Activated CD4-positive, alpha-beta T cell treated with anti-CD3 and anti-CD28 coated beads, Interleukin-2, Interleukin-4, amounts not matched to agents 100 ng/mL and 50 ng/mL, durations not matched to agents 16 hours and 8 hours (primary cell): ENCODE results near the gene UBN2.
"Not testable (repeated sequence)": the region's sequence is repeated elsewhere in the genome, so short reads cannot be mapped to it uniquely, and the experiment has no call there.

Source experiments
- DNase-seq: peaks from one replicate; pipeline ENCODE4 v3.0.0-alpha.2; 2020; ENCODE audit warnings: low spot score

UBN2 gene

GRCh38 chr7:139299296-139299695, 68.3 kb downstream of the UBN2 start:
- DNase-seq: no peak

- DNase-seq: no peak
Measured at GRCh38 chr7:139300390-139300789, 69.4 kb downstream of the UBN2 start.

GRCh38 chr7:139304517-139304916, 73.5 kb downstream of the UBN2 start:
- no peak for DNase-seq

- DNase-seq: no peak
Measured at GRCh38 chr7:139317939-139318505, 87.0 kb downstream of the UBN2 start.

- no peak for DNase-seq
Measured at GRCh38 chr7:139321071-139321745, 90.2 kb downstream of the UBN2 start.

- DNase-seq: not testable (repeated sequence)
Measured at GRCh38 chr7:139324709-139325108, 93.7 kb downstream of the UBN2 start.

GRCh38 chr7:139328375-139328774, 97.3 kb downstream of the UBN2 start:
- no peak for DNase-seq

- DNase-seq: no peak
Measured at GRCh38 chr7:139329119-139329518, 98.1 kb downstream of the UBN2 start.

GRCh38 chr7:139330333-139331030, 99.4 kb downstream of the UBN2 start:
- DNase-seq: peak; percentile 10

GRCh38 chr7:139332697-139333359, 101.8 kb downstream of the UBN2 start:
- DNase-seq: no peak

- DNase-seq: not testable (repeated sequence)
Measured at GRCh38 chr7:139333443-139333842, 102.4 kb downstream of the UBN2 start.

- DNase-seq: no peak
Measured at GRCh38 chr7:139334399-139335150, 103.5 kb downstream of the UBN2 start.

GRCh38 chr7:139339025-139339424, 108.0 kb downstream of the UBN2 start:
- no peak for DNase-seq

- no peak for DNase-seq
Measured at GRCh38 chr7:139339698-139340036, 108.6 kb downstream of the UBN2 start.

GRCh38 chr7:139340037-139340807, 109.2 kb downstream of the UBN2 start:
- peak; percentile 98 for DNase-seq

- DNase-seq: no peak
Measured at GRCh38 chr7:139340808-139341057, 109.7 kb downstream of the UBN2 start.

- peak; percentile 93 for DNase-seq
Measured at GRCh38 chr7:139341058-139341775, 110.2 kb downstream of the UBN2 start, which contains the start of gene FMC1. Gene FMC1, plus strand, starts transcription at chr7:139341337. Its CDS starts 48 bp downstream, at chr7:139341385.

GRCh38 chr7:139341776-139342226, 110.8 kb downstream of the UBN2 start:
- DNase-seq: no peak

- no peak for DNase-seq
Measured at GRCh38 chr7:139345042-139345441, 114.0 kb downstream of the UBN2 start.

- DNase-seq: no peak
Measured at GRCh38 chr7:139351027-139351426, 120.0 kb downstream of the UBN2 start.

- no peak for DNase-seq
Measured at GRCh38 chr7:139354729-139355128, 123.7 kb downstream of the UBN2 start.
